Stomach (tissue), 4 donors: ENCODE data around the gene PPP1CA.

Source experiments
- EP300 ChIP-seq: sonication (generic); formaldehyde crosslinking; IDR thresholded peaks from one replicate; pipeline ENCODE4 v1.6.1; 2017; ENCODE audit warnings: antibody characterized with exemption
- POLR2AphosphoS5 ChIP-seq, 3 donors: sonication (generic); formaldehyde crosslinking; IDR thresholded peaks; one replicate each; pipeline ENCODE4 v1.6.1; 2016; ENCODE audit warnings: antibody characterized with exemption in 3 of 3
- TF ChIP-seq, protein P1 (sequence below), 7 experiments: fragments of 450-650 bp in 4 of 7; fragments of 200-600 bp in 3 of 7; sonication (generic) in 3 of 7; IDR thresholded peaks; one replicate each; pipeline ENCODE4 v1.5.1; 2016 to 2019; ENCODE audit warnings: antibody characterized with exemption in 7 of 7, control low read depth in 2 of 7, mild to moderate bottlenecking in 1 of 7

DNA sequence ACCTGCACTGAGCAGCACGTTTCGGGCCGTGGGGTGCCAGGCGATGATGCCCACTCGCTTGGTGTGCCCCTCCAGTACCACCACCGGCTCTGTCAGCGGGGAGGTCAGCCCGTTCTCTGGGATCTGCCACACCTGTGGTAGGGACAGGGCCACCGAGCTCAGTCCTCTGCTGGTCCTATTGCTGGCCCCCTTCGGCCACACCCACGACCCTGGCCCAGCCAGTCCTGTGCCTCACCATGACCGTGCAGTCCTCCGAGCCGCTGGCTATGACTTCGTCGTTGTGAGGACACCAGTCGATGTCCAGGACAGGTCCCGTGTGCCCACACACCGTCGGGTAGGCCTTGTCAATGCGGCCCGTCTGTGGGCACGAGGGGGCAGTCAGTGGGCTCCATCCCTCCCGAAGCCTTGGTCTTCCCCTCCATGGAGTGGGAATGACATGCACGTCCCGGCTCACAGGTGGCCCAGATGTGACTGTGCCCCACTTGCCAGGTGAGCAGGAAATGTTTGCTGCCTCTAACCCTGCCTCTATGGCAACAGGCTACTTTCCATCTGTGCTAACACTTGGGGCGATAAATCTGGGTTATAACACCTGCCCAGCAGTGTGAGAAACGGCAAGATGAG is 40.2 kb upstream of the PPP1CA start:
- no peak for TF ChIP-seq EP300
- no peak for TF ChIP-seq POLR2AphosphoS5 (IDR thresholded peaks at IDR 0.05)
- TF ChIP-seq, protein P1, sequence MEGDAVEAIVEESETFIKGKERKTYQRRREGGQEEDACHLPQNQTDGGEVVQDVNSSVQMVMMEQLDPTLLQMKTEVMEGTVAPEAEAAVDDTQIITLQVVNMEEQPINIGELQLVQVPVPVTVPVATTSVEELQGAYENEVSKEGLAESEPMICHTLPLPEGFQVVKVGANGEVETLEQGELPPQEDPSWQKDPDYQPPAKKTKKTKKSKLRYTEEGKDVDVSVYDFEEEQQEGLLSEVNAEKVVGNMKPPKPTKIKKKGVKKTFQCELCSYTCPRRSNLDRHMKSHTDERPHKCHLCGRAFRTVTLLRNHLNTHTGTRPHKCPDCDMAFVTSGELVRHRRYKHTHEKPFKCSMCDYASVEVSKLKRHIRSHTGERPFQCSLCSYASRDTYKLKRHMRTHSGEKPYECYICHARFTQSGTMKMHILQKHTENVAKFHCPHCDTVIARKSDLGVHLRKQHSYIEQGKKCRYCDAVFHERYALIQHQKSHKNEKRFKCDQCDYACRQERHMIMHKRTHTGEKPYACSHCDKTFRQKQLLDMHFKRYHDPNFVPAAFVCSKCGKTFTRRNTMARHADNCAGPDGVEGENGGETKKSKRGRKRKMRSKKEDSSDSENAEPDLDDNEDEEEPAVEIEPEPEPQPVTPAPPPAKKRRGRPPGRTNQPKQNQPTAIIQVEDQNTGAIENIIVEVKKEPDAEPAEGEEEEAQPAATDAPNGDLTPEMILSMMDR (IDR thresholded peaks at IDR 0.05) = no peak
